Activated CD4-positive, alpha-beta memory T cell treated with anti-CD3 and anti-CD28 coated beads, Interleukin-2, amount 10 ng/mL, durations not matched to agents 7 days and 5 days (primary cell): ENCODE data around the gene SLC39A9. TPM values are rescaled to one million over a fixed set of nuclear protein-coding genes. Genes with fewer than 3 reads are reported as not detected.
A peak's percentile ranks its signal among the peaks of the same experiment; 100 is the strongest.

ENCODE experiments used
- CTCF ChIA-PET: fragments of 350-600 bp; sonication (Branson Sonifier 250); formaldehyde crosslinking; loops from one replicate; lab custom pipeline; 2021; ENCODE audit warnings: antibody characterized with exemption, inconsistent platforms; lab: Charles Lee
- POLR2A ChIA-PET: fragments of 350-600 bp; sonication (Branson Sonifier 250); formaldehyde crosslinking; loops from one replicate; lab custom pipeline; 2021; ENCODE audit warnings: antibody characterized with exemption; lab: Charles Lee
- DNase-seq: peaks from one replicate; pipeline ENCODE4 v3.0.0-alpha.2; 2020
- H3K27ac Mint-ChIP-seq: one replicate; pipeline ENCODE4 v1.8.0; 2021; ENCODE audit warnings: mild to moderate bottlenecking, mixed read lengths
- H3K27me3 Mint-ChIP-seq: one replicate; pipeline ENCODE4 v1.8.0; 2021; ENCODE audit warnings: mixed read lengths
- H3K36me3 Mint-ChIP-seq: one replicate; pipeline ENCODE4 v1.8.0; 2021; ENCODE audit warnings: low read depth, mixed read lengths
- H3K4me1 Mint-ChIP-seq: one replicate; pipeline ENCODE4 v1.8.0; 2021; ENCODE audit warnings: mixed read lengths
- H3K4me3 Mint-ChIP-seq: one replicate; pipeline ENCODE4 v1.8.0; 2021; ENCODE audit warnings: mild to moderate bottlenecking, mixed read lengths
- H3K9me3 Mint-ChIP-seq: one replicate; pipeline ENCODE4 v1.8.0; 2021; ENCODE audit warnings: mixed read lengths
- total RNA-seq, 2 experiments: library from RNA; stranded (reverse); gene quantifications; one replicate each; pipeline ENCODE4 v1.2.3, GENCODE V29; 2021

SLC39A9 gene
- total RNA-seq, 2 experiments from 2014 or later: 46.1 to 47.2 TPM

DNA sequence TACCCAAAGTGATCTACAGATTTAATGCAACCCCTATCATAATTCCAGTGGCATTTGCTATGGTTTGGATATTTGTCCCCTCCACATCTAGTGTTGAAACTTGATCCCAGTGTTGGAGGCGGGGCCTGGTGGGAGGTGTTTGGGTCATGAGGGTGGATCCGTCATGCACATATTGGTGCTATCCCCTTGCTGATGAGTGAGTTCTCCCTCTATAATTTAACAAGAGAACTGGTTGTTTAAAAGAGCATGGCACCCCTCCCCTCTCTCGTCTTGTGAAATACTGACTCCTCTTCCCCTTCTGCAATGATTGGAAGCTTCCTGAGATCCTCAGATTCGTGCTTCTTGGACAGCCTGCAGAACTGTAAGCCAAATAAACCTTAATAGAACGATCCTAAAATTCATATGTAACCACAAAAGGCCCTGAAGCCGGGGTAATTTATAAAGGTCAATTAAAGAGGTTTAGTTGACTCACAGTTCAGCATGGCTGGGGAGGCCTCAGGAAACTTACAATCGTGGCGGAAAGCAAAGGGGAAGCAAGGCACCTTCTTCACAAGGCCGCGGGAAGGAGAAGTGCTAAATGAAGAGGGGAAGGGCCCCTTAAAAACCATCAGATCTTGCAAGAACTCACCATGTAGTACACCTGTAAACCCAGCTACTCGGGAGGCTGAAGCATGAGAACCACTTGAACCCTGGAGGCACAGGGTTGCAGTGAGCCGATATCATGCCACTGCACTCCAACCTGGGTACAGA is 41.2 kb downstream of the SLC39A9 start:
- DNase-seq: no peak
- no peaks in the 10 kb centered on the region for H3K9me3 Mint-ChIP-seq
- peaks cover 35% of the 10 kb centered on the region for H3K36me3 Mint-ChIP-seq
- no peaks in the 10 kb centered on the region for H3K27me3 Mint-ChIP-seq
- no peak overlapping the region for H3K27ac Mint-ChIP-seq
- ChIA-PET CTCF (no interaction called here), POLR2A (no interaction called here)
- H3K4me1 Mint-ChIP-seq: peaks cover 2% of the 10 kb centered on the region
- no peak overlapping the region for H3K4me3 Mint-ChIP-seq

DNA sequence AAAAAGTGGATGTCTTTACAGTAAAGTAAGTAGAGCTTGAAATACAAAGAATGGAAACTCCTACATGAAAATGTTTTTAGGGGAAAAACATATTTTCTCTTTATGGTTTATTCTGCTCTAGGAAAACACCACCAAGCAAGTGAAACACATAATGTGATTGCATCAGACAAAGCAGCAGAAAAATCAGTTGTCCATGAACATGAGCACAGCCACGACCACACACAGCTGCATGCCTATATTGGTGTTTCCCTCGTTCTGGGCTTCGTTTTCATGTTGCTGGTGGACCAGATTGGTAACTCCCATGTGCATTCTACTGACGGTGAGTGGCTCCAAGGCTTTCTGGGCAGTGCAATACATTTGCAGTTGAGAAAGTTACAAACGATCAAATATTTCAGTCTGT is 43.5 kb downstream of the SLC39A9 start:
- H3K4me1 Mint-ChIP-seq: peaks cover 2% of the 10 kb centered on the region
- ChIA-PET POLR2A (no interaction called here), CTCF (interaction anchor here (1.0 kb wide), 1 partner anchor 33 kb away, joined by 3 read pairs; no protein-coding TSS in a partner anchor)
- H3K36me3 Mint-ChIP-seq: peaks cover 41% of the 10 kb centered on the region
- no peaks in the 10 kb centered on the region for H3K27me3 Mint-ChIP-seq
- H3K4me3 Mint-ChIP-seq: no peak overlapping the region
- no peak overlapping the region for H3K27ac Mint-ChIP-seq
- no peaks in the 10 kb centered on the region for H3K9me3 Mint-ChIP-seq
- no peak for DNase-seq

DNA sequence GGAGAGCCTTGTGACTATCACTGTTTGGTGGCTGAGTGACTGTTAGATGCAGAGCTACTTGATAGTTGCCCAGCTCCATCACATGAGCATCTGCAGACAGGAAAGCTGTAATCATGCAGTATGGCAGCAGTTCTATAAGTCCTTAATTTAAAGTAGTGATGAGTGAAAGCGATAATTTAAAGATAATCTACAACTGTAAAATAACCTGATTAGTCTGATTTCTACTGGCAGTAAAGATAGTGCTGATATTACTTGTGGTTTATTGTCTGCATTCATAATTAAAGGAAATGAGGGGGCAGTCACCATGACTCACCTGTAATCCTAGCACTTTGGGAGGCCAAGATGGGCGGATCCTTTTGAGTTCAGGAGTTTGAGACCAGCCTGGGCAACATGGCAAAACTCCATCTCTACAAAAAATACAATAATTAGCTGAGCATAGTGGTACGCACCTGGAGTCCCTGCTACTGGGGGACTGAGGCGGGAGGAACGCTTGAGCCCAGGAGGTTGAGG is 44.9 kb downstream of the SLC39A9 start:
- Mint-ChIP-seq H3K4me1 (peaks cover 2% of the 10 kb centered on the region), H3K4me3 (no peak overlapping the region), H3K9me3 (no peaks in the 10 kb centered on the region), H3K36me3 (peaks cover 43% of the 10 kb centered on the region), H3K27me3 (no peaks in the 10 kb centered on the region), H3K27ac (no peak overlapping the region)
- ChIA-PET POLR2A (interaction anchor here (2.8 kb wide), 1 partner anchor 46 kb away, joined by 8 read pairs; the partner anchor contains the start of genes ERH and SLC39A9), CTCF (interaction anchor here (0.6 kb wide), 1 partner anchor 536 kb away, joined by 3 read pairs; no protein-coding TSS in a partner anchor)
- DNase-seq: no peak

DNA sequence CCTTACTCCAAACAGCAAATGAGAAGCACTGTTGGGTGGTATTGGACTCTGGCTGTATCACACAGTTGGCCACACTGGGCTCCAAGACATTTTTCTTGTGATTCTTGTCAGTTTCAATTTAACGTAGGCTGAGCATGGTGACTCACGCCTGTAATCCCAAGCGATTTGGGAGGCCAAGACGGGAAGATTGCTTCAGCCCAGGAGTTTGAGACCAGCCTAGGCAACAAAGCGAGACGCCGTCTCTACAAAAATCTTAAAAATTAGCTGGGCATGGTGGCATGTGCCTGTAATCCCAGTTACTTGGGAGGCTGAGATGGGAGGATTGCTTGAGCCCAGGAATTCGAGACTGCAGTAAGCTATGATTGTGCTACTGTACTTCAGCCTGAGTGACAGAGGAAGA is 50.7 kb downstream of the SLC39A9 start:
- Mint-ChIP-seq H3K4me3 (no peak overlapping the region), H3K4me1 (no peaks in the 10 kb centered on the region), H3K9me3 (no peaks in the 10 kb centered on the region), H3K27me3 (no peaks in the 10 kb centered on the region), H3K36me3 (peaks cover 24% of the 10 kb centered on the region), H3K27ac (no peak overlapping the region)
- POLR2A ChIA-PET: no interaction called here
- no peak for DNase-seq
- CTCF ChIA-PET: interaction anchor here (2.6 kb wide), 1 partner anchor 11 kb away, joined by 9 read pairs; no protein-coding TSS in a partner anchor

DNA sequence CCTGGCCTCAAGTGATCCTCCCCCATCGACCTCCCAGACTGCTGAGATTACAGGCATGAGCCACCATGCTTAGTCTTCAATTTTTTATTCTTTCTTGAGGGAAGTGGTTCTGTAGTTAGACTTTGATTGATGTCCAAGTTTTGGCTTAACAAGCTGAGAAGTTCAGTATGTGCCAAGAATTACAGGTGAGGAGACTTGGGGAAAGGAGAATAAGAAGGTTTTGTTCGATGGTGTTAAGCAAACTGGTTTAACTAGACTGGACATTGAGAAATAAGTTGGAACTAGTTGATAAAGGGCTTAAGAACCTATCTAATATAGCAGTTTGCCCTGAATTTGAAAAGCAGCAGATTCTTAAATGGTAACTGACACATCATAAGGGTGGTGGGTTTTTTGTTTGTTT is 53.4 kb downstream of the SLC39A9 start:
- Mint-ChIP-seq H3K9me3 (no peaks in the 10 kb centered on the region), H3K4me1 (no peaks in the 10 kb centered on the region), H3K27me3 (no peaks in the 10 kb centered on the region), H3K27ac (no peak overlapping the region), H3K4me3 (no peak overlapping the region), H3K36me3 (peaks cover 23% of the 10 kb centered on the region)
- ChIA-PET POLR2A (no interaction called here), CTCF (interaction anchor here (1.6 to 2.6 kb wide), 2 partner anchors 8 to 195 kb away, joined by 3 to 9 read pairs; no protein-coding TSS in a partner anchor)
- DNase-seq: no peak

DNA sequence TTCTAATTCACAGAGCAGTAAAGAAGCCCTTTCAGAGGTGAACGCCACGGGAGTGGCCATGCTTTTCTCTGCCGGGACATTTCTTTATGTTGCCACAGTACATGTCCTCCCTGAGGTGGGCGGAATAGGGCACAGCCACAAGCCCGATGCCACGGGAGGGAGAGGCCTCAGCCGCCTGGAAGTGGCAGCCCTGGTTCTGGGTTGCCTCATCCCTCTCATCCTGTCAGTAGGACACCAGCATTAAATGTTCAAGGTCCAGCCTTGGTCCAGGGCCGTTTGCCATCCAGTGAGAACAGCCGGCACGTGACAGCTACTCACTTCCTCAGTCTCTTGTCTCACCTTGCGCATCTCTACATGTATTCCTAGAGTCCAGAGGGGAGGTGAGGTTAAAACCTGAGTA is 59.9 kb downstream of the SLC39A9 start:
- H3K4me3 Mint-ChIP-seq: no peak overlapping the region
- H3K4me1 Mint-ChIP-seq: no peaks in the 10 kb centered on the region
- H3K27me3 Mint-ChIP-seq: no peaks in the 10 kb centered on the region
- H3K27ac Mint-ChIP-seq: no peak overlapping the region
- DNase-seq: no peak
- no peaks in the 10 kb centered on the region for H3K9me3 Mint-ChIP-seq
- POLR2A ChIA-PET: no interaction called here
- CTCF ChIA-PET: interaction anchor here (0.9 to 3.3 kb wide), 4 partner anchors 13 to 197 kb away, joined by 3 to 17 read pairs (median 6); partner anchors contain the start of gene ERH
- peaks cover 20% of the 10 kb centered on the region for H3K36me3 Mint-ChIP-seq

DNA sequence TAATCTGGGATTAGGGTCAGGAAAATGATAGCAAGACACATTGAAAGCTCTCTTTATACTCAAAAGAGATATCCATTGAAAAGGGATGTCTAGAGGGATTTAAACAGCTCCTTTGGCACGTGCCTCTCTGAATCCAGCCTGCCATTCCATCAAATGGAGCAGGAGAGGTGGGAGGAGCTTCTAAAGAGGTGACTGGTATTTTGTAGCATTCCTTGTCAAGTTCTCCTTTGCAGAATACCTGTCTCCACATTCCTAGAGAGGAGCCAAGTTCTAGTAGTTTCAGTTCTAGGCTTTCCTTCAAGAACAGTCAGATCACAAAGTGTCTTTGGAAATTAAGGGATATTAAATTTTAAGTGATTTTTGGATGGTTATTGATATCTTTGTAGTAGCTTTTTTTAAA is 60.6 kb downstream of the SLC39A9 start:
- peaks cover 20% of the 10 kb centered on the region for H3K36me3 Mint-ChIP-seq
- POLR2A ChIA-PET: interaction anchor here (1.6 kb wide), 1 partner anchor 62 kb away, joined by 7 read pairs; no protein-coding TSS in a partner anchor
- H3K27me3 Mint-ChIP-seq: no peaks in the 10 kb centered on the region
- DNase-seq: no peak
- H3K4me1 Mint-ChIP-seq: no peaks in the 10 kb centered on the region
- H3K9me3 Mint-ChIP-seq: no peaks in the 10 kb centered on the region
- H3K4me3 Mint-ChIP-seq: no peak overlapping the region
- CTCF ChIA-PET: interaction anchor here (0.9 to 3.3 kb wide), 10 partner anchors 8 to 217 kb away, joined by 3 to 39 read pairs (median 6); partner anchors contain the start of gene ERH
- H3K27ac Mint-ChIP-seq: no peak overlapping the region

DNA sequence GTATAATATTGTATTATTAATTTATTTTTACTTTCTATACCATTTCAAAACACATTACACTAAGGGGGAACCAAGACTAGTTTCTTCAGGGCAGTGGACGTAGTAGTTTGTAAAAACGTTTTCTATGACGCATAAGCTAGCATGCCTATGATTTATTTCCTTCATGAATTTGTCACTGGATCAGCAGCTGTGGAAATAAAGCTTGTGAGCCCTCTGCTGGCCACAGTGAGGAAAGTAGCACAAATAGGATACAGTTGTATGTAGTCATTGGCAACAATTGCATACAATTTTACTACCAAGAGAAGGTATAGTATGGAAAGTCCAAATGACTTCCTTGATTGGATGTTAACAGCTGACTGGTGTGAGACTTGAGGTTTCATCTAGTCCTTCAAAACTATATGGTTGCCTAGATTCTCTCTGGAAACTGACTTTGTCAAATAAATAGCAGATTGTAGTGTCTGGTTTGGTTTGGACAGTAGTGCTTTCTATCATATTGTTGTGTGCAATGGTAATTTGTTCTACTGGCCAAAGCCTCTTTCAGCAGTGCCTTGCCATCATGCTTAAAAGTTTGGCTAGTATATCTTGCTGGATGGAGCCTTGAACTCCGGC is 61.7 kb downstream of the SLC39A9 start:
- DNase-seq: peak; percentile 64
- no peaks in the 10 kb centered on the region for H3K9me3 Mint-ChIP-seq
- ChIA-PET POLR2A (interaction anchor here (1.2 to 1.6 kb wide), 2 partner anchors 62 to 63 kb away, joined by 3 to 7 read pairs; partner anchors contain the start of genes ERH and SLC39A9), CTCF (interaction anchor here (0.6 to 3.3 kb wide), 15 partner anchors 10 to 603 kb away, joined by 3 to 39 read pairs (median 5); partner anchors contain the start of gene ERH)
- H3K27me3 Mint-ChIP-seq: no peaks in the 10 kb centered on the region
- peaks cover 20% of the 10 kb centered on the region for H3K36me3 Mint-ChIP-seq
- H3K4me3 Mint-ChIP-seq: no peak overlapping the region
- no peak overlapping the region for H3K27ac Mint-ChIP-seq
- H3K4me1 Mint-ChIP-seq: no peaks in the 10 kb centered on the region

DNA sequence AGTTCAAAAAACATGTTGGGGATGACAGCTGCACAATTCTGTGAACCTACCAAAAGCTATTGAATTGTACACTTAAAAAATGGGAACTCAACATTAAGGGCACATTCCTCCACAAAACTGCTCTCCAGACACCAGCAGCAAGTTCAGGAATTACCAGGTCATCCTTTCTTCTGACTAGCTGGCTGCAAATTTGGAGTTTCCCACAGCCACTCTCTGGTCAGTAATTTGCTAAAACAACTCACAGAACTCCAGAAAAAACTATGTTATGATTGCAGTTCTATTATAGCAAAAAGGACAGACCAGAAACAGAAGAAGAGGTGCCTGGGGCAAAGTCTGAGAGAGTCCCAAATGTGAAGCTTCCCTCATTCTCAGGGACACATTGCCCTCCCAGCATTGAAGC is 65.9 kb downstream of the SLC39A9 start:
- H3K4me3 Mint-ChIP-seq: no peak overlapping the region
- H3K4me1 Mint-ChIP-seq: no peaks in the 10 kb centered on the region
- H3K9me3 Mint-ChIP-seq: no peaks in the 10 kb centered on the region
- no peaks in the 10 kb centered on the region for H3K36me3 Mint-ChIP-seq
- CTCF ChIA-PET: interaction anchor here (0.6 to 1.9 kb wide), 2 partner anchors 44 to 222 kb away, joined by 3 to 5 read pairs; no protein-coding TSS in a partner anchor
- no peaks in the 10 kb centered on the region for H3K27me3 Mint-ChIP-seq
- no peak overlapping the region for H3K27ac Mint-ChIP-seq
- POLR2A ChIA-PET: no interaction called here
- DNase-seq: no peak

DNA sequence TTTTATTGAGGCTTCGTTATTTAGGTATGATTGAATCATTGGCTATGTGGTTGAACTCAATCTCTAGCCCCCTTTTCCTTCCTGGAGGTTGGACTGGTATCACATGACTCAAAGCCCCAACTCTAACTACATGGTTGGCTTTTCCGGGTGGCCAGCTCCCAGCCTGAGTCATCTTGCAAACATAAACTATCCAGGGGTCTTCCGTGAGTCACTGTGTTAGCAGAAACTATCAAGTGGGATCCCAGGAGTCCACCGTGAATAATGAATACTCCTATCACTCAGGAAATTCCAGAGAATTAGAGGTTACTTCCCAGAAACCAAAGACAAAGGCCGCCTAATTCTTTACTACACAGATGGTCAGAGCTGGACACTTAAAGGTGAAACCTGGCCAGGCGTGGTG is 66.3 kb downstream of the SLC39A9 start:
- Mint-ChIP-seq H3K36me3 (no peaks in the 10 kb centered on the region), H3K27me3 (no peaks in the 10 kb centered on the region), H3K9me3 (no peaks in the 10 kb centered on the region), H3K4me1 (no peaks in the 10 kb centered on the region), H3K27ac (no peak overlapping the region), H3K4me3 (no peak overlapping the region)
- CTCF ChIA-PET: no interaction called here
- POLR2A ChIA-PET: interaction anchor here (0.9 kb wide), 1 partner anchor 263 kb away, joined by 3 read pairs; no protein-coding TSS in a partner anchor
- DNase-seq: no peak

DNA sequence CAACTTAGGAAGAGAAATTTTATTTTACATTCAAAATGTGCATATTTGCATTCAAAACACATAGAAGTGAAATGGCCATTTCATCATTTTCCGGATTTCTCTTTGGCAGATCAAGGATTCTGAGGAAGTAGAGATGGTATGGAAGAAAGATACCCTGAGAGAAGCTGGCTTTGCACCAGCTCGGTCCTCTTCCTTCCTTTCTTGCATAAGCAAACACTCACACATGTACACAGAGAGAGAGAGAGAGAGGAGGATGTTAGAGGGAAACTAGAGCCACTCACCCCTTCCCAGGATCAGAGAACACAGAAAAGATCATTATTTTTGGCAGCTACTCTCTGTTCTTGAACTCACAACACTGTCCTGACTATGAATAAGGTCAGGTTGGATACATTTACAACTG is 70.5 kb downstream of the SLC39A9 start:
- ChIA-PET CTCF (interaction anchor here (0.6 to 1.9 kb wide), 3 partner anchors 9 to 227 kb away, joined by 3 to 7 read pairs (median 3); no protein-coding TSS in a partner anchor), POLR2A (no interaction called here)
- Mint-ChIP-seq H3K4me1 (peaks cover 6% of the 10 kb centered on the region), H3K4me3 (no peak overlapping the region), H3K9me3 (no peaks in the 10 kb centered on the region), H3K27me3 (no peaks in the 10 kb centered on the region), H3K27ac (no peak overlapping the region), H3K36me3 (no peaks in the 10 kb centered on the region)
- no peak for DNase-seq

DNA sequence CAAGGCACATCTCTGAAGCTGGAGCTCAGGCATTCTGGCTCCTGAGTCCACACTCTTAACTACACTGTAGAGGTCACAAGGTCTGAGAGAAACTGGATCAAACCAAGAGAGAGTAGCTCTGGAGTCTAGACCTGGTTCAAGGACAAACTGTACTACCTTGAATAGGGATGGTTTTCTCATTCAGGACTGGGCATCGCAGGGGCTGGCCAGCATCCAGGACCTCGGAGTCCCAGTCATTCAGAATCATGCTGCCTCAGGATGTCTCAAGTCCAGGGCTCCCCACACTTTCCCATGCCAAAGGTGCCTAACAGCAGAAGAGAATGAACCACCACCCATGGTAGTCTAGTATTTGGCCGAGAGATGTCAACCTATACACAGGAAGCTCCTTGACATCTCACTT is 72.9 kb downstream of the SLC39A9 start:
- Mint-ChIP-seq H3K27ac (no peak overlapping the region), H3K27me3 (no peaks in the 10 kb centered on the region), H3K36me3 (no peaks in the 10 kb centered on the region), H3K4me1 (peaks cover 6% of the 10 kb centered on the region), H3K9me3 (no peaks in the 10 kb centered on the region), H3K4me3 (no peak overlapping the region)
- no peak for DNase-seq
- CTCF ChIA-PET: interaction anchor here (0.9 kb wide), 1 partner anchor 223 kb away, joined by 3 read pairs; no protein-coding TSS in a partner anchor
- POLR2A ChIA-PET: no interaction called here
